ENCODE data around the gene PRMT6. TPM values are rescaled to one million over a fixed set of nuclear protein-coding genes. Genes with fewer than 3 reads are reported as not detected.

Gene PRMT6
- total and polyA plus RNA-seq, 2 of the 4 experiments (the other 2 are of a cell fraction): 12.5 to 15.4 TPM

DNA sequence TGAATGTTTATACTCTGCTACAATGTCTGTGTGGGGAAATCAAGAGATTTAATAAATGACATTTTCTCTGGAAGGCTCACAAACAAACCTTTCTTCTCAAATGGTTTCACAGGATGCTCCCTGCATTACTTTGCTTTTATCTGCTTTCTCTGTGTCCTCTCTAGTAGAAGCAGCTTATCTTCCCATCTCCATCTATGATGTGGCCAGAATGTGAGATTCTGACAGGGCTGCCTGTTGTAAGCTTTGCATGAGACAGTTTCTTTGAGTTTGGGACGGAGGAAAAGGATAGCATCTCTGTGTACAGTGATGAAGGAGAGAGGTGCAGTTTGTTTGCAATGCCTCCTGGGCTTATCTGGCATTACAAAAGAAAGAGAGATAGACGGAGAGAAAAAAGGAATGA is 24.6 kb downstream of the PRMT6 start:
- BruUV-seq (replicated peaks): no TSS peak
- Histone ChIP-seq H2BK120ac (ENCODE audit: low read depth, low read length) (no peak overlapping the region), H3K9me3 (ENCODE audit: control insufficient read depth, insufficient read depth, low read length) (no peaks in the 10 kb centered on the region), H3K14ac (replicated peaks; ENCODE audit: low read depth, low read length) (no peak overlapping the region), H2AFZ (replicated peaks; ENCODE audit: low read length, poor library complexity) (no peak overlapping the region), H2AK5ac (ENCODE audit: low read depth, low read length) (no peak overlapping the region), H4K5ac (ENCODE audit: low read depth, low read length) (no peak overlapping the region), H4K91ac (ENCODE audit: insufficient read depth, low read depth, low read length) (no peak overlapping the region), H3K9ac (ENCODE audit: low read depth, low read length) (no peak overlapping the region), H3K4me2 (ENCODE audit: low read depth, low read length) (no peak overlapping the region), H3K4me1 (ENCODE audit: control insufficient read depth, insufficient read depth, low read length) (peaks cover 1% of the 10 kb centered on the region; the same call in 1 of the 2 replicates), H2BK20ac (ENCODE audit: low read depth, low read length) (no peak overlapping the region), H4K8ac (ENCODE audit: low read depth in 2 of 2, low read length in 2 of 2) (no peak overlapping the region), H2BK5ac (ENCODE audit: low read depth, low read length, poor library complexity, severe bottlenecking) (no peak overlapping the region), H3K18ac (ENCODE audit: low read depth, low read length) (no peak overlapping the region), H3K56ac (ENCODE audit: extremely low read depth, insufficient read depth, low read length) (no peak overlapping the region), H3K4me3 (ENCODE audit: insufficient read depth, low read depth, low read length) (no peak overlapping the region), H3K27ac (ENCODE audit: insufficient read depth, low read length) (no peak overlapping the region), H3K27me3 (ENCODE audit: control insufficient read depth, insufficient read depth, low read length) (no peaks in the 10 kb centered on the region), H3K9me1 (ENCODE audit: insufficient read depth, low read length) (no peaks in the 10 kb centered on the region), H3K23ac (ENCODE audit: low read depth, low read length) (no peak overlapping the region), H3K36me3 (ENCODE audit: control insufficient read depth, insufficient read depth, low read length) (no peaks in the 10 kb centered on the region), H2AK9ac (replicated peaks; ENCODE audit: low read depth, low read length, poor library complexity) (no peak overlapping the region), H4K20me1 (ENCODE audit: insufficient read depth, low read length) (no peaks in the 10 kb centered on the region), H3K79me1 (ENCODE audit: low read depth in 1 of 2, low read length in 2 of 2) (no peaks in the 10 kb centered on the region), H2BK15ac (ENCODE audit: low read depth, low read length) (no peak overlapping the region), H3K4ac (ENCODE audit: low read depth, low read length) (no peak overlapping the region)
- dilution Hi-C loops (cut with HindIII; ENCODE audit: low sequenced_read_pairs, unreplicated experiment) (no loop called here), intact Hi-C loops (cut with micrococcal nuclease) (no loop called here), in situ Hi-C loops (cut with MboI; ENCODE audit: low sequenced_read_pairs) (no loop called here)
- ATAC-seq (ENCODE audit: low read depth) (no peak), DNase-seq (no peak)
- WGBS, 2 experiments (ENCODE audit: extremely low coverage in 2 of 2, insufficient read length in 1 of 2): 17% methylated on average over 1 of the region's 2 CpGs; no CpG with 5 or more reads in 1 of the 2 experiments
- CTCF ChIA-PET: no interaction called here
- POLR2A ChIA-PET (ENCODE audit: unreplicated experiment): no interaction called here
- TF ChIP-seq, protein P1, sequence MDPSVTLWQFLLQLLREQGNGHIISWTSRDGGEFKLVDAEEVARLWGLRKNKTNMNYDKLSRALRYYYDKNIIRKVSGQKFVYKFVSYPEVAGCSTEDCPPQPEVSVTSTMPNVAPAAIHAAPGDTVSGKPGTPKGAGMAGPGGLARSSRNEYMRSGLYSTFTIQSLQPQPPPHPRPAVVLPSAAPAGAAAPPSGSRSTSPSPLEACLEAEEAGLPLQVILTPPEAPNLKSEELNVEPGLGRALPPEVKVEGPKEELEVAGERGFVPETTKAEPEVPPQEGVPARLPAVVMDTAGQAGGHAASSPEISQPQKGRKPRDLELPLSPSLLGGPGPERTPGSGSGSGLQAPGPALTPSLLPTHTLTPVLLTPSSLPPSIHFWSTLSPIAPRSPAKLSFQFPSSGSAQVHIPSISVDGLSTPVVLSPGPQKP (IDR thresholded peaks at IDR 0.05; ENCODE audit: borderline replicate concordance, low read depth, low read length): no peak
- TF ChIP-seq NFE2L2 (IDR thresholded peaks at IDR 0.05; ENCODE audit: low read depth, low read length) (no peak), POLR2A (IDR thresholded peaks at IDR 0.05; ENCODE audit: low read depth, low read length) (no peak), MAZ (IDR thresholded peaks at IDR 0.05; ENCODE audit: borderline replicate concordance, low read depth, low read length) (no peak), MAFK (IDR thresholded peaks at IDR 0.05; ENCODE audit: low read depth, low read length) (no peak), CEBPB (IDR thresholded peaks at IDR 0.05; ENCODE audit: low read depth, low read length) (no peak), FOS (IDR thresholded peaks at IDR 0.05; ENCODE audit: low read depth, low read length) (no peak), SMC3 (IDR thresholded peaks at IDR 0.05; ENCODE audit: low read depth, low read length) (no peak), RFX5 (IDR thresholded peaks at IDR 0.05; ENCODE audit: low read depth, low read length) (no peak), CHD1 (IDR thresholded peaks at IDR 0.05; ENCODE audit: low read depth, low read length) (no peak), RCOR1 (IDR thresholded peaks at IDR 0.05; ENCODE audit: insufficient replicate concordance, low read length) (no peak), MXI1 (IDR thresholded peaks at IDR 0.05; ENCODE audit: borderline replicate concordance, low read depth, low read length) (no peak), RAD21 (IDR thresholded peaks at IDR 0.05; ENCODE audit: low read length) (no peak)
- TF ChIP-seq, protein P2, sequence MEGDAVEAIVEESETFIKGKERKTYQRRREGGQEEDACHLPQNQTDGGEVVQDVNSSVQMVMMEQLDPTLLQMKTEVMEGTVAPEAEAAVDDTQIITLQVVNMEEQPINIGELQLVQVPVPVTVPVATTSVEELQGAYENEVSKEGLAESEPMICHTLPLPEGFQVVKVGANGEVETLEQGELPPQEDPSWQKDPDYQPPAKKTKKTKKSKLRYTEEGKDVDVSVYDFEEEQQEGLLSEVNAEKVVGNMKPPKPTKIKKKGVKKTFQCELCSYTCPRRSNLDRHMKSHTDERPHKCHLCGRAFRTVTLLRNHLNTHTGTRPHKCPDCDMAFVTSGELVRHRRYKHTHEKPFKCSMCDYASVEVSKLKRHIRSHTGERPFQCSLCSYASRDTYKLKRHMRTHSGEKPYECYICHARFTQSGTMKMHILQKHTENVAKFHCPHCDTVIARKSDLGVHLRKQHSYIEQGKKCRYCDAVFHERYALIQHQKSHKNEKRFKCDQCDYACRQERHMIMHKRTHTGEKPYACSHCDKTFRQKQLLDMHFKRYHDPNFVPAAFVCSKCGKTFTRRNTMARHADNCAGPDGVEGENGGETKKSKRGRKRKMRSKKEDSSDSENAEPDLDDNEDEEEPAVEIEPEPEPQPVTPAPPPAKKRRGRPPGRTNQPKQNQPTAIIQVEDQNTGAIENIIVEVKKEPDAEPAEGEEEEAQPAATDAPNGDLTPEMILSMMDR (conservative IDR thresholded peaks at IDR 0.05; ENCODE audit: low read depth, low read length): no peak
